KOPT-K1 (cell line): ENCODE measurements around the gene CSNK1D.
A peak's percentile ranks its signal among the peaks of the same experiment; 100 is the strongest.

Experiments used
- H3K27ac ChIP-seq: fragments of 200-600 bp; sonication (generic); 2 replicates; pipeline ENCODE4 v1.5.1; 2016; ENCODE audit warnings: antibody characterized with exemption, mild to moderate bottlenecking, low read depth, low read length; ENCODE audit not compliant: poor library complexity, severe bottlenecking
- H3K36me3 ChIP-seq: fragments of 200-600 bp; sonication (generic); 2 replicates; pipeline ENCODE4 v1.5.1; 2017; ENCODE audit warnings: antibody characterized with exemption, mild to moderate bottlenecking, low read length, moderate library complexity; ENCODE audit not compliant: insufficient read depth
- H3K9me3 ChIP-seq: fragments of 200-600 bp; sonication (generic); 2 replicates; pipeline ENCODE4 v1.5.1; 2017; ENCODE audit warnings: antibody characterized with exemption, low read length, mild to moderate bottlenecking; ENCODE audit not compliant: insufficient read depth, poor library complexity, severe bottlenecking

The CSNK1D gene

GRCh38 chr17:82246040-82246364 is 27.5 kb downstream of the CSNK1D start:
- Histone ChIP-seq H3K27ac (no peak overlapping the region), H3K36me3 (peaks cover 100% of the 10 kb centered on the region)

DNA sequence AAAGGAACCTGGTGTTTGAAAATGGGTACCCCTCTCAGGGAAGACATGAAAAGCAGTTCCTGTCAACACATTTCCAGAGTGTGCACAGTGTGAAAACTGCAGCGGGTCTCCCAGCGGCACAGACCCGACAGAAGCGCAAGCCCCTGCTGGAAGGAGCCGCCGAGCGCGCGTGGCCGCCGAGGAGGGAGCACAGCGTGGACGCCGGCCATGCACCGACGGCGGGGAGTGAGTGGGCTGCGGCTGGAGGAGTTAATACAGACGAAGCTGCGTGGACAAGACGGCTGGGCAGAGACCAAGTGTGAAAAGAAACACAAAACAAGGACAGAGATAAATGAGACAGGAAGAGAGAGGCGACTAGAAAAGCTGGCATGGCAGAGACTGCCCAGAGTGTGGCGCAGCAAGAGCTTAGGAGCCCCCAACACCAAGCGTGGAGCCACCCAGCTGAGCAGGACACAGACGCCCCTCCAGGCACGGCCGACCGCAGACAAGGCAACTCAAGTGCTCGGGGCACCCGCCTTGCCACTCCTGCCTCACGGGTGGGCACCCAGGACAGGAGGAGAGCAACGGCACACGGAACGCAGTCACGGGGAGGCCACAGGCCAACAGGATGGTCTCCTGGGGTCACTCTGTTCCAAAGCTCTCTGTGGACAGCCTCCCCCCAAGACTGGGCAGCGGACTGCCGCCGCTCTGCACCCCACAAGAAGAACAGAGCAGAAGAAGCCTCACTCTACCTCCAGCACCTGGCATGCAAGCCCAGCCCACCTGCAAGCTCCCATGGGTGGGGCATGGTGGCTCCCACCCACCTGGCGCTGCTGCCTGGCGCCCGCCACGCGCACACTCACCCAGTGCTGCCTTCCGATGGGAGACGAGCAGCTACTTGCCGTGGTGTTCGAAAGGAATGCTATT is 28.1 kb downstream of the CSNK1D start:
- no peak overlapping the region for H3K27ac ChIP-seq
- H3K9me3 ChIP-seq = no peaks in the 10 kb centered on the region
- H3K36me3 ChIP-seq = peaks cover 100% of the 10 kb centered on the region

More at GRCh38 chr17:82246040-82246364, 27.5 kb downstream of the CSNK1D start:
- no peaks in the 10 kb centered on the region for H3K9me3 ChIP-seq

- no peak overlapping the region for H3K27ac ChIP-seq
- H3K36me3 ChIP-seq = peaks cover 100% of the 10 kb centered on the region
- no peaks in the 10 kb centered on the region for H3K9me3 ChIP-seq
Observed at GRCh38 chr17:82244413-82245133, 28.9 kb downstream of the CSNK1D start.

GRCh38 chr17:82243648-82244412 is 29.7 kb downstream of the CSNK1D start:
- no peak overlapping the region for H3K27ac ChIP-seq
- no peaks in the 10 kb centered on the region for H3K9me3 ChIP-seq
- peaks cover 95% of the 10 kb centered on the region for H3K36me3 ChIP-seq

GRCh38 chr17:82242977-82243647 is 30.4 kb downstream of the CSNK1D start:
- H3K36me3 ChIP-seq = peaks cover 88% of the 10 kb centered on the region
- no peak overlapping the region for H3K27ac ChIP-seq
- H3K9me3 ChIP-seq = no peaks in the 10 kb centered on the region

DNA sequence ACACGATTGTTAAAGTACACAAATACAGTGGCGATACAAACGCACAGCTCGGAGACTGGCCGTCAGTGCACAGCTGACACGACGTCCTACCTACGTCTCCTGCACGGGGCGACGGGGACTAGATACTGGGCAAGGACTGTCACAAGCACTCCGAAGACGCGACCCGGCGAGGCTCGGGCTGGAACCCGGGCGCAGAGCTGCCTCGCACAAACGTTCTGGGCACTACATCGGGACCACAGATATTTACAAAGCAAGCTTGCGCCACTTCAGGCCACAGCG is 30.9 kb downstream of the CSNK1D start:
- H3K9me3 ChIP-seq = no peaks in the 10 kb centered on the region
- H3K36me3 ChIP-seq = peaks cover 83% of the 10 kb centered on the region
- H3K27ac ChIP-seq = no peak overlapping the region

- no peaks in the 10 kb centered on the region for H3K9me3 ChIP-seq
- H3K36me3 ChIP-seq = peaks cover 78% of the 10 kb centered on the region
- H3K27ac ChIP-seq = no peak overlapping the region
Observed at GRCh38 chr17:82241926-82242697, 31.4 kb downstream of the CSNK1D start.

GRCh38 chr17:82241183-82241925 is 32.1 kb downstream of the CSNK1D start:
- Histone ChIP-seq H3K9me3 (no peaks in the 10 kb centered on the region), H3K27ac (no peak overlapping the region), H3K36me3 (peaks cover 70% of the 10 kb centered on the region)

DNA sequence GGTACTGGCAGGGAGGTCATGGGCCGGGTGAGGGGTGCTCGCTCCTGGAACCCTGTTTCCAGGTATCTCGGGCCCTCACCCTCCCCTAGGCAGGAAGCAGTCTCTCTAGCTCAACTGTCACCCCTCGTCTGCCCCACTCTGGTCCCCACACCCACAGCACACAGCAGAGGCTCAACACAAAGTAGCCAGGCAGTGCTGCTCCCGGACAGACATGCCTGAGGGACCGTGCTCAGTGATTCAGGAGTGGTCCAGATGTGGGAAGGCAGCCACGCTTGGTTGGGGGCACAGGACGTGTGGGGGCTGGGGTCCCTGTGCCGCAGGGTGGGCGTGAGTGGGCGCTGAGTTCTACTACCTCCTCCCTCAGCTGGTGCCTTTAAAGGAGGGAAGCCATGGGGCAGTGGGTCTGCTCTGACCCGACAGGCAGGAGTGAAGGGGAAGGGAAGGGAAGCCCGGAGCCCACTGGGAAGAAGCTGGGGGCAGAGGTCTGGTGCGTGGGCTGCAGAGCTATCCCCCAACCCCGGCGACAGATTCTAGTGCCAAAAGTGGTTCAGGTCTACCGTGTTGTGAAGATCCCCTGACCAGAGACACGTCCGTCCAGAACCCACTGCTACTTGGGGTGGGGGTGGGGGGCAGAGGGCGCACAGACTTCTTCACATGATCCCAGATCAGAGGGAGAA is 32.9 kb downstream of the CSNK1D start:
- H3K9me3 ChIP-seq = no peaks in the 10 kb centered on the region
- peaks cover 63% of the 10 kb centered on the region for H3K36me3 ChIP-seq
- peak overlapping the region; percentile 37 for H3K27ac ChIP-seq

GRCh38 chr17:82239926-82240505 is 33.5 kb downstream of the CSNK1D start:
- H3K9me3 ChIP-seq = no peaks in the 10 kb centered on the region
- peaks cover 57% of the 10 kb centered on the region for H3K36me3 ChIP-seq
- peak overlapping the region; percentile 37 for H3K27ac ChIP-seq

- Histone ChIP-seq H3K9me3 (no peaks in the 10 kb centered on the region), H3K27ac (peak overlapping the region; percentile 37), H3K36me3 (peaks cover 51% of the 10 kb centered on the region)
Observed at GRCh38 chr17:82239401-82239925, 34.0 kb downstream of the CSNK1D start.

GRCh38 chr17:82238472-82239201 is 34.9 kb downstream of the CSNK1D start:
- Histone ChIP-seq H3K27ac (peak overlapping the region; percentile 60), H3K36me3 (peaks cover 43% of the 10 kb centered on the region), H3K9me3 (no peaks in the 10 kb centered on the region)
